ENCODE results near the gene PAQR3.

DNA sequence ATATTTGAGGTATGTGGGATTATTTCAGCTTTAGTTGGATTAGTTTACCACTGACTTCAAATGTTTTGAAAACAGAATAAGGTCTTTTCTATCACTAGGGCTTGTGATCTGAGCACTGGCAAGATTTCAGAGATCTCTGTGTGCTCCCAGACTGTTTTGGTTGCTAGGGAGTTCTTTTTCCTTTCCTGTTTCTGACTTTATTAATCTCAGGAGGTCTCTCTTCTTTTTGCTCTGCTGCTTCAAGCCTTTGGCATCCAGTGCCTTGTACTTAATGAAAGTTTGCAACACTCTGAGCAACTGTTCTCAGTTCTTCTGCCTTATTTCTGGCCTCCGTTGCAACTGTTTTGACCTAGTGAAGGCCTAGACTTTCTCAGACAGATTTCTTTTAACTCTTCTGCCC lies 32.1 kb upstream of the PAQR3 start:
- TF ChIP-seq, protein P1, sequence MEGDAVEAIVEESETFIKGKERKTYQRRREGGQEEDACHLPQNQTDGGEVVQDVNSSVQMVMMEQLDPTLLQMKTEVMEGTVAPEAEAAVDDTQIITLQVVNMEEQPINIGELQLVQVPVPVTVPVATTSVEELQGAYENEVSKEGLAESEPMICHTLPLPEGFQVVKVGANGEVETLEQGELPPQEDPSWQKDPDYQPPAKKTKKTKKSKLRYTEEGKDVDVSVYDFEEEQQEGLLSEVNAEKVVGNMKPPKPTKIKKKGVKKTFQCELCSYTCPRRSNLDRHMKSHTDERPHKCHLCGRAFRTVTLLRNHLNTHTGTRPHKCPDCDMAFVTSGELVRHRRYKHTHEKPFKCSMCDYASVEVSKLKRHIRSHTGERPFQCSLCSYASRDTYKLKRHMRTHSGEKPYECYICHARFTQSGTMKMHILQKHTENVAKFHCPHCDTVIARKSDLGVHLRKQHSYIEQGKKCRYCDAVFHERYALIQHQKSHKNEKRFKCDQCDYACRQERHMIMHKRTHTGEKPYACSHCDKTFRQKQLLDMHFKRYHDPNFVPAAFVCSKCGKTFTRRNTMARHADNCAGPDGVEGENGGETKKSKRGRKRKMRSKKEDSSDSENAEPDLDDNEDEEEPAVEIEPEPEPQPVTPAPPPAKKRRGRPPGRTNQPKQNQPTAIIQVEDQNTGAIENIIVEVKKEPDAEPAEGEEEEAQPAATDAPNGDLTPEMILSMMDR (IDR thresholded peaks at IDR 0.05; ENCODE audit: low read depth, low read length, poor library complexity, severe bottlenecking), result no peak
- TF ChIP-seq EZH2phosphoT487 (IDR thresholded peaks at IDR 0.05; ENCODE audit: borderline replicate concordance, low read length), result no peak
